PC-9 (cell line): ENCODE data around the gene PATJ. TPM values are rescaled to one million over a fixed set of nuclear protein-coding genes. Genes with fewer than 3 reads are reported as not detected.

Experiments used
- BruUV-seq: library from RNA; stranded (reverse); fragments of 400-500 nt; replicated peaks from 2 replicates; lab custom pipeline; 2021; lab: Mats Ljungman, UMichigan
- CTCF ChIA-PET: fragments of 300-600 bp; sonication (Branson Sonifier 250); formaldehyde crosslinking; loops from one replicate; lab custom pipeline; 2022; ENCODE audit warnings: antibody characterized with exemption; lab: Charles Lee
- POLR2A ChIA-PET: fragments of 300-600 bp; sonication (Branson Sonifier 250); formaldehyde crosslinking; loops from one replicate; lab custom pipeline; 2022; ENCODE audit warnings: antibody characterized with exemption; ENCODE audit not compliant: unreplicated experiment; lab: Charles Lee
- DNase-seq, 2 experiments: peaks; one replicate each; pipeline versions ENCODE4 v3.0.0 to v3.0.0-alpha.2; 2015 to 2022; ENCODE audit warnings: mixed read lengths in 1 of 2
- H2AFZ ChIP-seq: fragments of 200-600 bp; sonication (generic); 2 replicates; pipeline ENCODE4 v1.8.1; 2017; ENCODE audit warnings: antibody characterized with exemption
- H3F3A ChIP-seq: fragments of 200-600 bp; sonication (generic); 2 replicates; pipeline ENCODE4 v1.8.1; 2017; ENCODE audit warnings: antibody characterized with exemption, mild to moderate bottlenecking, low read depth; ENCODE audit not compliant: insufficient read depth
- H3K27ac ChIP-seq: fragments of 200-600 bp; sonication (generic); 2 replicates; pipeline ENCODE4 v1.6.1; 2016; ENCODE audit warnings: mixed run types
- H3K27me3 ChIP-seq: fragments of 200-600 bp; sonication (generic); 2 replicates; pipeline ENCODE4 v1.6.1; 2016; ENCODE audit warnings: low read depth, mixed run types; ENCODE audit not compliant: insufficient read depth
- H3K36me3 ChIP-seq: fragments of 200-600 bp; sonication (generic); 2 replicates; pipeline ENCODE4 v1.6.1; 2016; ENCODE audit warnings: low read depth, mixed run types
- H3K4me1 ChIP-seq: fragments of 200-600 bp; sonication (generic); replicated peaks from 2 replicates; pipeline ENCODE4 v1.6.1; 2016; ENCODE audit warnings: mixed run types; ENCODE audit not compliant: insufficient read depth
- H3K4me2 ChIP-seq: fragments of 200-600 bp; sonication (generic); 2 replicates; pipeline ENCODE4 v1.6.1; 2017; ENCODE audit warnings: mixed run types
- H3K4me3 ChIP-seq: fragments of 200-600 bp; sonication (generic); 2 replicates; pipeline ENCODE4 v1.6.1; 2016; ENCODE audit warnings: mixed run types
- H3K79me2 ChIP-seq: fragments of 200-600 bp; sonication (generic); 2 replicates; pipeline ENCODE4 v1.6.1; 2017; ENCODE audit warnings: low read depth, mixed run types
- H3K9me2 ChIP-seq: fragments of 200-600 bp; sonication (generic); 2 replicates; pipeline ENCODE4 v1.8.1; 2017; ENCODE audit warnings: mild to moderate bottlenecking; ENCODE audit not compliant: insufficient read depth
- H3K9me3 ChIP-seq: fragments of 200-600 bp; sonication (generic); 2 replicates; pipeline ENCODE4 v1.8.1; 2016; ENCODE audit warnings: low read depth; ENCODE audit not compliant: insufficient read depth
- H4K20me1 ChIP-seq: fragments of 200-600 bp; sonication (generic); 2 replicates; pipeline ENCODE4 v1.8.1; 2017; ENCODE audit not compliant: insufficient read depth
- CTCF ChIP-seq: fragments of 200-600 bp; sonication (generic); conservative IDR thresholded peaks from 2 replicates; pipeline ENCODE4 v1.6.1; 2017; ENCODE audit warnings: mixed run types, antibody characterized with exemption, mild to moderate bottlenecking, moderate library complexity
- EZH2 ChIP-seq: fragments of 200-600 bp; sonication (generic); IDR thresholded peaks from 2 replicates; pipeline ENCODE4 v1.8.0; 2017; ENCODE audit warnings: antibody characterized with exemption, low read depth
- intact Hi-C: fragments of 100-400 bp; cut with micrococcal nuclease; formaldehyde crosslinking; loops from one replicate; pipeline ENCODE4 v1.10.0; 2022; ENCODE audit not compliant: unreplicated experiment
- total RNA-seq: library from RNA; stranded (reverse); gene quantifications from 2 replicates; pipeline ENCODE4 v1.2.3, GENCODE V29; 2021

PATJ gene
- total RNA-seq, 1 experiment from 2014 or later, result 91.0 TPM

- CTCF ChIA-PET, result interaction anchor here (0.5 kb wide), 1 partner anchor 277 kb away, joined by 5 read pairs; no protein-coding TSS in a partner anchor
- no peak overlapping the region for H3K27ac ChIP-seq
Observed at GRCh38 chr1:62128745-62129144, 386.5 kb downstream of the PATJ start.

GRCh38 chr1:62131093-62131725, 388.9 kb downstream of the PATJ start:
- Histone ChIP-seq H3K9me3 (no peaks in the 10 kb centered on the region), H3F3A (peaks cover 15% of the 10 kb centered on the region; the same call in 1 of the 2 replicates), H3K9me2 (no peaks in the 10 kb centered on the region), H2AFZ (no peak overlapping the region), H3K27me3 (no peaks in the 10 kb centered on the region), H3K4me3 (no peak overlapping the region), H3K4me1 (no peaks in the 10 kb centered on the region), H3K27ac (no peak overlapping the region), H3K4me2 (no peak overlapping the region), H4K20me1 (no peaks in the 10 kb centered on the region), H3K36me3 (peaks cover 11% of the 10 kb centered on the region; the same call in 1 of the 2 replicates), H3K79me2 (no peaks in the 10 kb centered on the region)
- CTCF ChIA-PET, result interaction anchor here (0.5 to 1.6 kb wide), 7 partner anchors 9 to 339 kb away, joined by 3 to 12 read pairs (median 3); no protein-coding TSS in a partner anchor
- POLR2A ChIA-PET, result no interaction called here
- peak in 1 of 2 experiments; percentile 41 for DNase-seq
- TF ChIP-seq EZH2, result no peak
- TF ChIP-seq CTCF, result peak; percentile 83
- intact Hi-C loops, result loop anchor here (1.0 to 2.0 kb wide), 2 partner anchors 49 to 180 kb away; no protein-coding TSS in a partner anchor
- no TSS peak for BruUV-seq

More at GRCh38 chr1:62128745-62129144, 386.5 kb downstream of the PATJ start:
- POLR2A ChIA-PET, result no interaction called here
- TF ChIP-seq EZH2 (no peak), CTCF (no peak)
- Histone ChIP-seq H3K9me3 (no peaks in the 10 kb centered on the region), H4K20me1 (no peaks in the 10 kb centered on the region), H2AFZ (no peak overlapping the region), H3K4me3 (no peak overlapping the region), H3K4me1 (no peaks in the 10 kb centered on the region), H3F3A (peaks cover 5% of the 10 kb centered on the region; the same call in 1 of the 2 replicates), H3K4me2 (no peak overlapping the region), H3K27me3 (no peaks in the 10 kb centered on the region), H3K36me3 (peaks cover 11% of the 10 kb centered on the region; the same call in 1 of the 2 replicates), H3K9me2 (no peaks in the 10 kb centered on the region), H3K79me2 (no peaks in the 10 kb centered on the region)
- intact Hi-C loops, result no loop called here
- DNase-seq, result no peak
- BruUV-seq, result no TSS peak

- no peak for TF ChIP-seq EZH2
- no peak for TF ChIP-seq CTCF
- Histone ChIP-seq H3K4me3 (no peak overlapping the region), H3K4me2 (no peak overlapping the region), H3K9me2 (no peaks in the 10 kb centered on the region), H3K27ac (no peak overlapping the region), H3K79me2 (no peaks in the 10 kb centered on the region), H3F3A (peaks cover 10% of the 10 kb centered on the region; the same call in 1 of the 2 replicates), H3K9me3 (no peaks in the 10 kb centered on the region), H3K4me1 (no peaks in the 10 kb centered on the region), H2AFZ (no peak overlapping the region), H3K36me3 (no peaks in the 10 kb centered on the region; the same call in 1 of the 2 replicates), H3K27me3 (no peaks in the 10 kb centered on the region), H4K20me1 (no peaks in the 10 kb centered on the region)
- ChIA-PET CTCF (no interaction called here), POLR2A (no interaction called here)
- DNase-seq, result no peak
- no TSS peak for BruUV-seq
- intact Hi-C loops, result loop anchor here (5.0 kb wide), 1 partner anchor 609 kb away; no protein-coding TSS in a partner anchor
Observed at GRCh38 chr1:62138029-62138428, 395.7 kb downstream of the PATJ start.
